GM12878 (cell line): Measurements from ENCODE around the gene TUBA4B. TPM values are rescaled to one million over a fixed set of nuclear protein-coding genes. Genes with fewer than 3 reads are reported as not detected.
A peak's percentile ranks its signal among the peaks of the same experiment; 100 is the strongest.

Experiments
- EZH2 ChIP-seq: IDR thresholded peaks from 2 replicates; pipeline ENCODE4 v1.6.1; 2012; ENCODE audit warnings: low read depth, mild to moderate bottlenecking, control low read depth, inconsistent platforms, low read length, borderline replicate concordance; ENCODE audit not compliant: control insufficient read depth
- GATAD2B ChIP-seq: fragments of 450-650 bp; conservative IDR thresholded peaks from 2 replicates; pipeline ENCODE4 v1.6.1; 2017; ENCODE audit warnings: low read depth, mild to moderate bottlenecking, moderate library complexity
- HDGF ChIP-seq: fragments of 450-650 bp; IDR thresholded peaks from 2 replicates; pipeline ENCODE4 v1.6.1; 2016; ENCODE audit warnings: antibody characterized with exemption
- JUND ChIP-seq: IDR thresholded peaks from 2 replicates; pipeline ENCODE4 v1.6.1; 2012; ENCODE audit warnings: low read depth, mild to moderate bottlenecking, low read length, improper control_type of control experiment, moderate library complexity
- KDM1A ChIP-seq: fragments of 200-600 bp; sonication (generic); IDR thresholded peaks from 2 replicates; pipeline ENCODE4 v1.6.1; 2016; ENCODE audit warnings: borderline replicate concordance
- LARP7 ChIP-seq: fragments of 450-650 bp; IDR thresholded peaks from 2 replicates; pipeline ENCODE4 v1.6.1; 2017; ENCODE audit warnings: mild to moderate bottlenecking
- POLR2AphosphoS5 ChIP-seq: IDR thresholded peaks from 2 replicates; pipeline ENCODE4 v1.6.1; 2011; ENCODE audit warnings: mild to moderate bottlenecking, low read length, inconsistent platforms
- RB1 ChIP-seq: fragments of 450-650 bp; formaldehyde crosslinking; IDR thresholded peaks from 2 replicates; pipeline ENCODE4 v1.6.1; 2017; ENCODE audit warnings: mild to moderate bottlenecking, borderline replicate concordance
- SRF ChIP-seq, 2 experiments: IDR thresholded peaks; 2 replicates each; pipeline ENCODE4 v1.6.1; 2011; ENCODE audit warnings: low read depth in 2 of 2, low read length in 2 of 2, mild to moderate bottlenecking in 1 of 2, moderate library complexity in 1 of 2
- TAF1 ChIP-seq: IDR thresholded peaks from 2 replicates; pipeline ENCODE4 v1.6.1; 2011; ENCODE audit warnings: mild to moderate bottlenecking, low read depth, low read length, borderline replicate concordance
- ZNF207 ChIP-seq: fragments of 450-650 bp; IDR thresholded peaks from 2 replicates; pipeline ENCODE4 v1.6.1; 2014; ENCODE audit warnings: antibody characterized with exemption, mild to moderate bottlenecking, borderline replicate concordance
- polyA plus RNA-seq, 11 experiments: library from polyadenylated mRNA; depleted of rRNA in 4 of 11; unstranded in 6 of 11; stranded (reverse) in 5 of 11; fragments of >200 nt; fragmentation: Nextera tagmentation in 4 of 11; fragmentation: Illumina TruSeq in 1 of 11; extraction: Ambion mirVana in 4 of 11; extraction: Trizol in 1 of 11; gene quantifications; 1 replicate in 1 of 11; 2 replicates in 10 of 11; pipeline versions ENCODE4 v1.2.1 to v1.2.3, GENCODE V29; 2011 to 2016; ENCODE audit warnings: inconsistent platforms in 2 of 11, missing spikeins in 2 of 11, low read depth in 1 of 11
- total RNA-seq, 4 experiments: library from RNA; depleted of rRNA in 3 of 4; stranded (reverse); fragments of >200 nt in 3 of 4; fragmentation: Illumina TruSeq in 1 of 4; extraction: Trizol in 1 of 4; gene quantifications; 2 replicates each; pipeline versions ENCODE4 v1.2.1 to v1.2.3, GENCODE V29; 2013 to 2021
- TF ChIP-seq, protein P1 (sequence below): fragments of 450-650 bp; IDR thresholded peaks from 2 replicates; pipeline ENCODE4 v1.6.1; 2017; ENCODE audit warnings: antibody characterized with exemption, mild to moderate bottlenecking, moderate library complexity
- TF ChIP-seq, protein P2 (sequence below): fragments of 450-650 bp; IDR thresholded peaks from 2 replicates; pipeline ENCODE4 v1.6.1; 2017; ENCODE audit warnings: mild to moderate bottlenecking, moderate library complexity
- TF ChIP-seq, protein P3 (sequence below): fragments of 450-650 bp; conservative IDR thresholded peaks from 2 replicates; pipeline ENCODE4 v1.6.1; 2017; ENCODE audit warnings: mild to moderate bottlenecking, moderate library complexity
- TF ChIP-seq, protein P4 (sequence below): fragments of 450-650 bp; IDR thresholded peaks from 2 replicates; pipeline ENCODE4 v1.6.1; 2017; ENCODE audit warnings: mild to moderate bottlenecking
- TF ChIP-seq, protein P5 (sequence below): IDR thresholded peaks from 2 replicates; pipeline ENCODE4 v1.6.1; 2012; ENCODE audit warnings: low read length, inconsistent platforms

TUBA4B gene
- total and polyA plus RNA-seq, 10 of the 15 experiments (the other 5 are each of a cell fraction or from before 2014, with no cell fraction given) = 0.07 TPM; not detected in 9

DNA sequence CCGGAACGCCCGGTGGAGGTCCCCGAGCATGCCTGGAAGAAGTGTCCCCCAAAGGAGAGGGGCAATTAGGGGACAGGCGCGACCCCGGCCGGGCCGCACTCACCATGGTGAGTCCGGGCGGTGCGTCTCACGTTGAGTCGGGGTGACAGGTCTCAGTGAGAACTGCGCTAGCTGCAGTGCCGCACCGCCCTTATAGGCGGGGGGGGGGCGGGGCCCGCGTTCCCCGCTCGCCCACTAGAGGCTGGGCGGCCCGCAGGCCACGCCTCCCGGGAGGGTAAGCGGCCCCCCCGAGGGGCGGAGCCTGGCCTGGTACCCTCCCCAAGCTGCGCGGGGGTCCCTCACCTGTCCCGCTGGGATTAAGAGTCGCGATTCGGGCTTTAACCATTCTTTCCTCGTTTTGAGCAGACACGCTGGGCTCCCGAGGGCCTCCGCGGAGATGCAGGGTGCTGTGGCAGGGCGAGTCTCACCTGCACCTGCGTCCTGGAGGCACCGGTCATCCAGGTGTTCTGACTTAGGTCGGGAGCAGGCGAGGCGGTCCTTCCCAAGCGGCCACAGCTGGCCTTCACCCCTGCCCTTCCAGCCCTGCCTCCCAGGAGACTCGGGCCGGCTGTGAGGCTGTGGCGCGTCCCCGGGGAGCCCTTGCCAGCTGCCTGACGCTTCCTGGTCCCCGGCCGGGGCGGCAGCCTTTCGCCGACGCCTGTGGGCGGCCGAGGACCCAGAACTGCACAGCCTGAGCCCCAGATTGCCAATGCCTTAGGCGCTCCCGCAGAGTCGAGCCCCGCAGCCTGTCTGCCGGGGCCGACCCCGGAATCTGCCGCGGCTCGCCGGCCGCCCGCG, 928 bp downstream of the TUBA4B start, which contains the start of gene TUBA4A (continued):
- 0 out of 2 replicates have a peak, but pooled peaks have one; percentile 21 for TF ChIP-seq RB1
- TF ChIP-seq JUND = 0 out of 2 replicates have a peak, but pooled peaks have one; percentile 10
- no peak for TF ChIP-seq EZH2
- TF ChIP-seq, protein P1, sequence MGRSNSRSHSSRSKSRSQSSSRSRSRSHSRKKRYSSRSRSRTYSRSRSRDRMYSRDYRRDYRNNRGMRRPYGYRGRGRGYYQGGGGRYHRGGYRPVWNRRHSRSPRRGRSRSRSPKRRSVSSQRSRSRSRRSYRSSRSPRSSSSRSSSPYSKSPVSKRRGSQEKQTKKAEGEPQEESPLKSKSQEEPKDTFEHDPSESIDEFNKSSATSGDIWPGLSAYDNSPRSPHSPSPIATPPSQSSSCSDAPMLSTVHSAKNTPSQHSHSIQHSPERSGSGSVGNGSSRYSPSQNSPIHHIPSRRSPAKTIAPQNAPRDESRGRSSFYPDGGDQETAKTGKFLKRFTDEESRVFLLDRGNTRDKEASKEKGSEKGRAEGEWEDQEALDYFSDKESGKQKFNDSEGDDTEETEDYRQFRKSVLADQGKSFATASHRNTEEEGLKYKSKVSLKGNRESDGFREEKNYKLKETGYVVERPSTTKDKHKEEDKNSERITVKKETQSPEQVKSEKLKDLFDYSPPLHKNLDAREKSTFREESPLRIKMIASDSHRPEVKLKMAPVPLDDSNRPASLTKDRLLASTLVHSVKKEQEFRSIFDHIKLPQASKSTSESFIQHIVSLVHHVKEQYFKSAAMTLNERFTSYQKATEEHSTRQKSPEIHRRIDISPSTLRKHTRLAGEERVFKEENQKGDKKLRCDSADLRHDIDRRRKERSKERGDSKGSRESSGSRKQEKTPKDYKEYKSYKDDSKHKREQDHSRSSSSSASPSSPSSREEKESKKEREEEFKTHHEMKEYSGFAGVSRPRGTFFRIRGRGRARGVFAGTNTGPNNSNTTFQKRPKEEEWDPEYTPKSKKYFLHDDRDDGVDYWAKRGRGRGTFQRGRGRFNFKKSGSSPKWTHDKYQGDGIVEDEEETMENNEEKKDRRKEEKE = no peak
- TF ChIP-seq ZNF207 = 0 out of 2 replicates have a peak, but pooled peaks have one; percentile 16
- TF ChIP-seq KDM1A = no peak
- 0 out of 4 replicates have a peak, but pooled peaks of 1 of the 2 experiments have one; percentile 6 for TF ChIP-seq SRF (IDR thresholded peaks at IDR 0.05; ENCODE audit: low read depth in 2 of 2, low read length in 2 of 2)
- TF ChIP-seq GATAD2B = peak; percentile 68
- TF ChIP-seq, protein P2, sequence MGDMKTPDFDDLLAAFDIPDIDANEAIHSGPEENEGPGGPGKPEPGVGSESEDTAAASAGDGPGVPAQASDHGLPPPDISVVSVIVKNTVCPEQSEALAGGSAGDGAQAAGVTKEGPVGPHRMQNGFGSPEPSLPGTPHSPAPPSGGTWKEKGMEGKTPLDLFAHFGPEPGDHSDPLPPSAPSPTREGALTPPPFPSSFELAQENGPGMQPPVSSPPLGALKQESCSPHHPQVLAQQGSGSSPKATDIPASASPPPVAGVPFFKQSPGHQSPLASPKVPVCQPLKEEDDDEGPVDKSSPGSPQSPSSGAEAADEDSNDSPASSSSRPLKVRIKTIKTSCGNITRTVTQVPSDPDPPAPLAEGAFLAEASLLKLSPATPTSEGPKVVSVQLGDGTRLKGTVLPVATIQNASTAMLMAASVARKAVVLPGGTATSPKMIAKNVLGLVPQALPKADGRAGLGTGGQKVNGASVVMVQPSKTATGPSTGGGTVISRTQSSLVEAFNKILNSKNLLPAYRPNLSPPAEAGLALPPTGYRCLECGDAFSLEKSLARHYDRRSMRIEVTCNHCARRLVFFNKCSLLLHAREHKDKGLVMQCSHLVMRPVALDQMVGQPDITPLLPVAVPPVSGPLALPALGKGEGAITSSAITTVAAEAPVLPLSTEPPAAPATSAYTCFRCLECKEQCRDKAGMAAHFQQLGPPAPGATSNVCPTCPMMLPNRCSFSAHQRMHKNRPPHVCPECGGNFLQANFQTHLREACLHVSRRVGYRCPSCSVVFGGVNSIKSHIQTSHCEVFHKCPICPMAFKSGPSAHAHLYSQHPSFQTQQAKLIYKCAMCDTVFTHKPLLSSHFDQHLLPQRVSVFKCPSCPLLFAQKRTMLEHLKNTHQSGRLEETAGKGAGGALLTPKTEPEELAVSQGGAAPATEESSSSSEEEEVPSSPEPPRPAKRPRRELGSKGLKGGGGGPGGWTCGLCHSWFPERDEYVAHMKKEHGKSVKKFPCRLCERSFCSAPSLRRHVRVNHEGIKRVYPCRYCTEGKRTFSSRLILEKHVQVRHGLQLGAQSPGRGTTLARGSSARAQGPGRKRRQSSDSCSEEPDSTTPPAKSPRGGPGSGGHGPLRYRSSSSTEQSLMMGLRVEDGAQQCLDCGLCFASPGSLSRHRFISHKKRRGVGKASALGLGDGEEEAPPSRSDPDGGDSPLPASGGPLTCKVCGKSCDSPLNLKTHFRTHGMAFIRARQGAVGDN = peak; percentile 80
- TF ChIP-seq LARP7 = peak; percentile 57
- peak; percentile 98 for TF ChIP-seq POLR2AphosphoS5
- TF ChIP-seq, protein P3, sequence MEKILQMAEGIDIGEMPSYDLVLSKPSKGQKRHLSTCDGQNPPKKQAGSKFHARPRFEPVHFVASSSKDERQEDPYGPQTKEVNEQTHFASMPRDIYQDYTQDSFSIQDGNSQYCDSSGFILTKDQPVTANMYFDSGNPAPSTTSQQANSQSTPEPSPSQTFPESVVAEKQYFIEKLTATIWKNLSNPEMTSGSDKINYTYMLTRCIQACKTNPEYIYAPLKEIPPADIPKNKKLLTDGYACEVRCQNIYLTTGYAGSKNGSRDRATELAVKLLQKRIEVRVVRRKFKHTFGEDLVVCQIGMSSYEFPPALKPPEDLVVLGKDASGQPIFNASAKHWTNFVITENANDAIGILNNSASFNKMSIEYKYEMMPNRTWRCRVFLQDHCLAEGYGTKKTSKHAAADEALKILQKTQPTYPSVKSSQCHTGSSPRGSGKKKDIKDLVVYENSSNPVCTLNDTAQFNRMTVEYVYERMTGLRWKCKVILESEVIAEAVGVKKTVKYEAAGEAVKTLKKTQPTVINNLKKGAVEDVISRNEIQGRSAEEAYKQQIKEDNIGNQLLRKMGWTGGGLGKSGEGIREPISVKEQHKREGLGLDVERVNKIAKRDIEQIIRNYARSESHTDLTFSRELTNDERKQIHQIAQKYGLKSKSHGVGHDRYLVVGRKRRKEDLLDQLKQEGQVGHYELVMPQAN = peak; percentile 68
- TF ChIP-seq, protein P4, sequence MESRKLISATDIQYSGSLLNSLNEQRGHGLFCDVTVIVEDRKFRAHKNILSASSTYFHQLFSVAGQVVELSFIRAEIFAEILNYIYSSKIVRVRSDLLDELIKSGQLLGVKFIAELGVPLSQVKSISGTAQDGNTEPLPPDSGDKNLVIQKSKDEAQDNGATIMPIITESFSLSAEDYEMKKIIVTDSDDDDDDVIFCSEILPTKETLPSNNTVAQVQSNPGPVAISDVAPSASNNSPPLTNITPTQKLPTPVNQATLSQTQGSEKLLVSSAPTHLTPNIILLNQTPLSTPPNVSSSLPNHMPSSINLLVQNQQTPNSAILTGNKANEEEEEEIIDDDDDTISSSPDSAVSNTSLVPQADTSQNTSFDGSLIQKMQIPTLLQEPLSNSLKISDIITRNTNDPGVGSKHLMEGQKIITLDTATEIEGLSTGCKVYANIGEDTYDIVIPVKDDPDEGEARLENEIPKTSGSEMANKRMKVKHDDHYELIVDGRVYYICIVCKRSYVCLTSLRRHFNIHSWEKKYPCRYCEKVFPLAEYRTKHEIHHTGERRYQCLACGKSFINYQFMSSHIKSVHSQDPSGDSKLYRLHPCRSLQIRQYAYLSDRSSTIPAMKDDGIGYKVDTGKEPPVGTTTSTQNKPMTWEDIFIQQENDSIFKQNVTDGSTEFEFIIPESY = no peak
- peak; percentile 91 for TF ChIP-seq TAF1
- TF ChIP-seq, protein P5, sequence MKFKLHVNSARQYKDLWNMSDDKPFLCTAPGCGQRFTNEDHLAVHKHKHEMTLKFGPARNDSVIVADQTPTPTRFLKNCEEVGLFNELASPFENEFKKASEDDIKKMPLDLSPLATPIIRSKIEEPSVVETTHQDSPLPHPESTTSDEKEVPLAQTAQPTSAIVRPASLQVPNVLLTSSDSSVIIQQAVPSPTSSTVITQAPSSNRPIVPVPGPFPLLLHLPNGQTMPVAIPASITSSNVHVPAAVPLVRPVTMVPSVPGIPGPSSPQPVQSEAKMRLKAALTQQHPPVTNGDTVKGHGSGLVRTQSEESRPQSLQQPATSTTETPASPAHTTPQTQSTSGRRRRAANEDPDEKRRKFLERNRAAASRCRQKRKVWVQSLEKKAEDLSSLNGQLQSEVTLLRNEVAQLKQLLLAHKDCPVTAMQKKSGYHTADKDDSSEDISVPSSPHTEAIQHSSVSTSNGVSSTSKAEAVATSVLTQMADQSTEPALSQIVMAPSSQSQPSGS = no peak
- TF ChIP-seq HDGF = peak; percentile 57; the same call in 1 of the 2 replicates
